SK-N-SH treated with all-trans-retinoic acid at 6 μM for 48 hours (cell line): ENCODE data around the gene INHBA.

Experiments
- ATAC-seq: fragments of 200-7000 bp; cut with Tn5 transposase; 3 replicates; pipeline ENCODE4 v1.9.1; 2020; ENCODE audit warnings: mild to moderate bottlenecking, moderate library complexity
- ARNTL ChIP-seq: fragments of 450-650 bp; formaldehyde crosslinking; IDR thresholded peaks from 2 replicates; pipeline ENCODE4 v1.5.0; 2020; ENCODE audit warnings: low read depth, mild to moderate bottlenecking, moderate library complexity, borderline replicate concordance
- BACH2 ChIP-seq: fragments of 250-450 bp; sonication (Bioruptor Pico); IDR thresholded peaks from 2 replicates; pipeline ENCODE4 v1.9.0; 2021; ENCODE audit warnings: mild to moderate bottlenecking, borderline replicate concordance
- CSDC2 ChIP-seq: fragments of 250-450 bp; sonication (Bioruptor Pico); IDR thresholded peaks from 2 replicates; pipeline ENCODE4 v1.5.0; 2020; ENCODE audit warnings: mild to moderate bottlenecking, moderate library complexity
- CSRNP3 ChIP-seq: fragments of 250-450 bp; sonication (Bioruptor Pico); IDR thresholded peaks from 2 replicates; pipeline ENCODE4 v1.5.1; 2021; ENCODE audit warnings: mild to moderate bottlenecking, moderate library complexity
- ESRRG ChIP-seq: fragments of 250-450 bp; sonication (Bioruptor Pico); IDR thresholded peaks from 2 replicates; pipeline ENCODE4 v1.6.1; 2021; ENCODE audit warnings: mild to moderate bottlenecking
- GLIS3 ChIP-seq: fragments of 250-450 bp; sonication (Bioruptor Pico); IDR thresholded peaks from 2 replicates; pipeline ENCODE4 v1.5.0; 2020; ENCODE audit warnings: mild to moderate bottlenecking, moderate library complexity
- ISL1 ChIP-seq: fragments of 250-450 bp; sonication (Bioruptor Pico); IDR thresholded peaks from 2 replicates; pipeline ENCODE4 v2.1.2; 2022; ENCODE audit warnings: mild to moderate bottlenecking, moderate library complexity
- OSR1 ChIP-seq: fragments of 250-450 bp; sonication (Bioruptor Pico); IDR thresholded peaks from 2 replicates; pipeline ENCODE4 v1.8.0; 2022; ENCODE audit warnings: moderate library complexity, mild to moderate bottlenecking, inconsistent platforms
- PPARA ChIP-seq: fragments of 250-450 bp; sonication (Bioruptor Pico); IDR thresholded peaks from 2 replicates; pipeline ENCODE4 v1.5.0; 2020; ENCODE audit warnings: mild to moderate bottlenecking, borderline replicate concordance
- RARB ChIP-seq: fragments of 250-450 bp; sonication (Bioruptor Pico); IDR thresholded peaks from 2 replicates; pipeline ENCODE4 v1.8.0; 2021; ENCODE audit warnings: mild to moderate bottlenecking, moderate library complexity
- SNAI2 ChIP-seq: fragments of 250-450 bp; sonication (Bioruptor Pico); IDR thresholded peaks from 2 replicates; pipeline ENCODE4 v1.5.0; 2020; ENCODE audit warnings: mild to moderate bottlenecking, moderate library complexity
- TCF4 ChIP-seq: fragments of 250-450 bp; sonication (Bioruptor Pico); IDR thresholded peaks from 2 replicates; pipeline ENCODE4 v1.8.0; 2021; ENCODE audit warnings: mild to moderate bottlenecking, moderate library complexity, borderline replicate concordance
- TOX ChIP-seq: fragments of 250-450 bp; sonication (Bioruptor Pico); IDR thresholded peaks from 2 replicates; pipeline ENCODE4 v1.8.0; 2021; ENCODE audit warnings: mild to moderate bottlenecking, moderate library complexity, borderline replicate concordance
- ZFP3 ChIP-seq: fragments of 250-450 bp; sonication (Bioruptor Pico); IDR thresholded peaks from 2 replicates; pipeline ENCODE4 v1.5.0; 2020; ENCODE audit warnings: mild to moderate bottlenecking, moderate library complexity
- ZFP30 ChIP-seq: fragments of 450-650 bp; formaldehyde crosslinking; IDR thresholded peaks from 2 replicates; pipeline ENCODE4 v1.5.0; 2022; ENCODE audit warnings: mild to moderate bottlenecking, moderate library complexity
- ZNF565 ChIP-seq: fragments of 450-650 bp; formaldehyde crosslinking; conservative IDR thresholded peaks from 2 replicates; pipeline ENCODE4 v1.5.0; 2020; ENCODE audit warnings: low read depth, mild to moderate bottlenecking, moderate library complexity
- ZNF70 ChIP-seq: fragments of 450-650 bp; formaldehyde crosslinking; IDR thresholded peaks from 2 replicates; pipeline ENCODE4 v1.5.0; 2020; ENCODE audit warnings: mild to moderate bottlenecking, moderate library complexity
- ZNF8 ChIP-seq: fragments of 450-650 bp; formaldehyde crosslinking; IDR thresholded peaks from 2 replicates; pipeline ENCODE4 v1.5.0; 2020; ENCODE audit warnings: mild to moderate bottlenecking, moderate library complexity
- TF ChIP-seq, protein P1 (sequence below): fragments of 250-450 bp; sonication (Bioruptor Pico); IDR thresholded peaks from 2 replicates; pipeline ENCODE4 v1.5.1; 2020; ENCODE audit warnings: low read depth, mild to moderate bottlenecking, moderate library complexity

The INHBA gene

GRCh38 chr7:41750661-41751540 is 48.0 kb upstream of the INHBA start:
- ATAC-seq = no peak
- TF ChIP-seq ARNTL (CRISPR knock-in tag) (no peak), TOX (CRISPR knock-in tag) (no peak), PPARA (CRISPR knock-in tag) (no peak), CSDC2 (CRISPR knock-in tag) (no peak), CSRNP3 (CRISPR knock-in tag) (no peak)

- no peak for ATAC-seq
- TF ChIP-seq SNAI2 (CRISPR knock-in tag) (no peak), ARNTL (CRISPR knock-in tag) (no peak)
Measured at GRCh38 chr7:41747961-41748360, 45.1 kb upstream of the INHBA start.

DNA sequence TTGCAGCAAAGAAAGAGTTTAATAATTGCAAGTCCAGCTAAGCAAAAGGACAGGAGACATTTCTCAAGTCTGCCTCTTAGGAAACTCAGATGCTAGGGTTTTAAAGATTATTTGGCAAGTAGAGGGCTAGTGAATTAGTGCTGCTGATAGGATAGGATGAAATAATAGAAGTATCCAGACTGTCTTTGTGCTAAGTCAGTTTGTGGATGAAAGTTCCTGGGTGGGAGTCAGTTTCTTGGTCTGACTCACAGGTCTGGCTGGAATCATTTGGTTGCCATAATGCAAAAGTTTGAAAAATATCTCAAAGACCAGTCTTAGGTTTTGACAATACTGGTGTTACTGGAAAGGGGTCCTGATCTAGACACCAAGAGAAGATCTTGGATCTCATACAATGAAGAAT is 42.6 kb upstream of the INHBA start:
- no peak for ATAC-seq
- TF ChIP-seq SNAI2 (CRISPR knock-in tag) (no peak), ZFP30 (CRISPR knock-in tag) (no peak), ZNF8 (CRISPR knock-in tag) (no peak), TCF4 (CRISPR knock-in tag) (no peak), CSRNP3 (CRISPR knock-in tag) (no peak), TOX (CRISPR knock-in tag) (no peak), ZFP3 (CRISPR knock-in tag) (no peak), RARB (CRISPR knock-in tag) (no peak)
- TF ChIP-seq, all 23 proteins: peak for 0

DNA sequence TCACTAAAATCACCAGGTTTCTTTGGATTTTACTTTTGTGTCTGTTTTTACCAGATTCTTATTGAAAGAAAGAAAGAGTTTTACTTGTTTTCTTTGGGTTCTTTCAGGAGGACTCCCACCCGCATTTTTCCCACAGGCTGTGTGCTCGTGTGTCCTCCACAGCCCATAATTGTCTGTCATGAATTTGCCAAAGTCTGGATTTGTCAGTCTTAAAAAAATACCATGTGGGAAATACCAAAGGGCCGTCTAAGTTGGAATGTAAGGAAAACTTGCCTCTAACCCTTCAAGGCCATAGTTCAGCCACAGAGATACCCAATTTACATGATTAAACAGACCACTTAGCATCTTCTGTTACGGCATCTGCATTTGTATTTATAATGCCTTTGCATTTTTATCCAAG is 41.3 kb upstream of the INHBA start:
- no peak for ATAC-seq
- TF ChIP-seq RARB (CRISPR knock-in tag) (no peak), BACH2 (CRISPR knock-in tag) (no peak), OSR1 (CRISPR knock-in tag) (no peak), ISL1 (CRISPR knock-in tag) (no peak), ZNF70 (CRISPR knock-in tag) (no peak), SNAI2 (CRISPR knock-in tag) (no peak), CSRNP3 (CRISPR knock-in tag) (no peak), ZFP3 (CRISPR knock-in tag) (no peak), TOX (CRISPR knock-in tag) (no peak), ZFP30 (CRISPR knock-in tag) (no peak), ESRRG (no peak), ARNTL (CRISPR knock-in tag) (no peak), ZNF565 (no peak), PPARA (CRISPR knock-in tag) (no peak), CSDC2 (CRISPR knock-in tag) (no peak), TCF4 (CRISPR knock-in tag) (no peak), ZNF8 (CRISPR knock-in tag) (no peak), GLIS3 (CRISPR knock-in tag) (no peak)
- TF ChIP-seq, protein P1, sequence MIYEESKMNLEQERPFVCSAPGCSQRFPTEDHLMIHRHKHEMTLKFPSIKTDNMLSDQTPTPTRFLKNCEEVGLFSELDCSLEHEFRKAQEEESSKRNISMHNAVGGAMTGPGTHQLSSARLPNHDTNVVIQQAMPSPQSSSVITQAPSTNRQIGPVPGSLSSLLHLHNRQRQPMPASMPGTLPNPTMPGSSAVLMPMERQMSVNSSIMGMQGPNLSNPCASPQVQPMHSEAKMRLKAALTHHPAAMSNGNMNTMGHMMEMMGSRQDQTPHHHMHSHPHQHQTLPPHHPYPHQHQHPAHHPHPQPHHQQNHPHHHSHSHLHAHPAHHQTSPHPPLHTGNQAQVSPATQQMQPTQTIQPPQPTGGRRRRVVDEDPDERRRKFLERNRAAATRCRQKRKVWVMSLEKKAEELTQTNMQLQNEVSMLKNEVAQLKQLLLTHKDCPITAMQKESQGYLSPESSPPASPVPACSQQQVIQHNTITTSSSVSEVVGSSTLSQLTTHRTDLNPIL (CRISPR knock-in tag) = no peak
